22Rv1 (cell line): ENCODE measurements around the gene SLC22A17.
"Not testable (repeated sequence)": the region's sequence is repeated elsewhere in the genome, so short reads cannot be mapped to it uniquely, and the experiment has no call there.

Experiments
- H3K27ac ChIP-seq: fragments of 450-650 bp; 2 replicates; pipeline ENCODE4 v1.5.1; 2017
- ZFX ChIP-seq: fragments of 450-650 bp; IDR thresholded peaks from 2 replicates; pipeline ENCODE4 v1.6.1; 2017; ENCODE audit warnings: antibody characterized with exemption, borderline replicate concordance
- TF ChIP-seq, protein P1 (sequence below): fragments of 450-650 bp; IDR thresholded peaks from 2 replicates; pipeline ENCODE4 v1.5.1; 2017; ENCODE audit warnings: mild to moderate bottlenecking

Gene SLC22A17

DNA sequence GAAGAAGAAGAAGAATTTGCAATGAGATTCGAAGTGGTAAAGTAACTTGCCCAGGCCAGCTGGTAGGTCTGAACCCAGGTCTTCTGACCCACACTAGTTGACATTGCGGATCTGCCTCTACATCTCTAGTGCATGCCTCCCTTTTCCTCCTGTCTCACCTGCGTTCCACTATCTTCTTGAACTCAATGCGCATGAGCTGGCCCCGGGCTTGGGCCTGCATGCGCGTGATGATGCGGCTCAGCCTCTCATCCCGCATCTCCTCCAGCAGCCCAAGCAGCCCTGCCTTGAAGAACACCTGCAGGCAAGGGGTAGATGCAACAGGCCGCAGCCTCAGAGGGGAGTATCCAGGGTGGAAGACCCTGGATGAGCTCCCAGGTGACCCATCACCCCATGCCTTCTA is 43.4 kb upstream of the SLC22A17 start:
- H3K27ac ChIP-seq = no peak overlapping the region
- TF ChIP-seq ZFX = no peak
- TF ChIP-seq, protein P1, sequence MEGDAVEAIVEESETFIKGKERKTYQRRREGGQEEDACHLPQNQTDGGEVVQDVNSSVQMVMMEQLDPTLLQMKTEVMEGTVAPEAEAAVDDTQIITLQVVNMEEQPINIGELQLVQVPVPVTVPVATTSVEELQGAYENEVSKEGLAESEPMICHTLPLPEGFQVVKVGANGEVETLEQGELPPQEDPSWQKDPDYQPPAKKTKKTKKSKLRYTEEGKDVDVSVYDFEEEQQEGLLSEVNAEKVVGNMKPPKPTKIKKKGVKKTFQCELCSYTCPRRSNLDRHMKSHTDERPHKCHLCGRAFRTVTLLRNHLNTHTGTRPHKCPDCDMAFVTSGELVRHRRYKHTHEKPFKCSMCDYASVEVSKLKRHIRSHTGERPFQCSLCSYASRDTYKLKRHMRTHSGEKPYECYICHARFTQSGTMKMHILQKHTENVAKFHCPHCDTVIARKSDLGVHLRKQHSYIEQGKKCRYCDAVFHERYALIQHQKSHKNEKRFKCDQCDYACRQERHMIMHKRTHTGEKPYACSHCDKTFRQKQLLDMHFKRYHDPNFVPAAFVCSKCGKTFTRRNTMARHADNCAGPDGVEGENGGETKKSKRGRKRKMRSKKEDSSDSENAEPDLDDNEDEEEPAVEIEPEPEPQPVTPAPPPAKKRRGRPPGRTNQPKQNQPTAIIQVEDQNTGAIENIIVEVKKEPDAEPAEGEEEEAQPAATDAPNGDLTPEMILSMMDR = no peak

DNA sequence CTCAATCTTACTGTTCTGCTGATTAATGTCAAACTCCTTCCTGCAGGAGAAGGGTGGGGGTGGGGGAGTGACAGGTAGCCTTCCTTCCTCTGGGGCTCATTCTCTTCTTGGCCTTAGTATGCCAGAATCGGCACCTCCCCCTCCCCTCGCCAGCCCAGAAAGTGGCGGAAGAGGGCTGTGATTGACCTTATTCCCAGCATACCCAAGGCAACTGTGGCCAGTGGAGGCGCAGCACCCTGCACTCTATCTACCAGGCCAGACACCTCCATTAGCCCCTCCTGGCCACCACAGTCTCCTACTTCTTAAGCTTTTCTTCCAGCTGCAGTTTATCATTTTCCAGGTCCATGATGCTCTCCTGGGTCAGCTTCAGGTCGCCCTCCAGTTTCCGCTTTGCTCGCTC is 39.9 kb upstream of the SLC22A17 start:
- TF ChIP-seq, protein P1 = no peak
- no peak for TF ChIP-seq ZFX

DNA sequence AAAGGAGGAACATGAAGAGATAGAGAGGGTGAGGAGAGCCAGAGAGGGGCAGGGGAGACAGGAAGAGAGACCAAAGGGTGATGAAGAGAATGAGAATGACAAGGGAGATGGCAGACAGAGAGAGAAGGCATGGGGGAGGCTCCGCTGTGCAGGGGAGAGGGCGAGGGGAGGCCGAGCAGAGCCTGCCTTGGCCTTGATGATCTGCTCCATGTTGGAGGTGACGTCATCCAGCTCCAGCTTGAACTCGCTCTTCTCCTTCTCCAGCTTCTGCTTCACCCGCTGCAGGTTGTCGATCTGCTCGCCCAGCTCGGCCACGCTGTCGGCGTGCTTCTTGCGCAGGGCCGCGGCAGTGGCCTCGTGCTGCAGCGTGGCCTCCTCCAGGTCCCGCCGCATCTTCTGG is 37.2 kb upstream of the SLC22A17 start:
- H3K27ac ChIP-seq = not testable (repeated sequence)

More for the DNA sequence above, 39.9 kb upstream of the SLC22A17 start:
- H3K27ac ChIP-seq = no peak overlapping the region

DNA sequence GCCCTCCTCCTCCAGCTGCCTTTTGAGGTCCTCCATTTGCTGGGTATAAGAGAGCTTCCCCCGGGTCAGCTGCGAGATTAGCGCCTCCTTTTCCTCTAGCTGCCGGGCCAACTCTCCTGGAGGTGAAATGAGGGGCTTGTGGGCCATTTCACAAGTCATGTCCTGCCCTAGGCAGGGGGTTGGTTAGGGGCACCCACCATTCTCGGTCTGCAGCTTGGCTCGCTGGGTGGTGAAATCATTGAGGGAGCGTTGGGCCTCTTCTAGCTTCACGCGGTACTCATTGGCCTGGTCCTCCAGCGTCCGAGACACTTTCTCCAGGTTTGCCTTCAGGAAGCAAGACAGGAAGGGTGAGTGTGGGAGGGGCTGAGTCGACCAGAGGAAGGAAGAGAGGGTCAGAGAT is 36.7 kb upstream of the SLC22A17 start:
- no peak overlapping the region for H3K27ac ChIP-seq
- TF ChIP-seq, protein P1 = no peak

DNA sequence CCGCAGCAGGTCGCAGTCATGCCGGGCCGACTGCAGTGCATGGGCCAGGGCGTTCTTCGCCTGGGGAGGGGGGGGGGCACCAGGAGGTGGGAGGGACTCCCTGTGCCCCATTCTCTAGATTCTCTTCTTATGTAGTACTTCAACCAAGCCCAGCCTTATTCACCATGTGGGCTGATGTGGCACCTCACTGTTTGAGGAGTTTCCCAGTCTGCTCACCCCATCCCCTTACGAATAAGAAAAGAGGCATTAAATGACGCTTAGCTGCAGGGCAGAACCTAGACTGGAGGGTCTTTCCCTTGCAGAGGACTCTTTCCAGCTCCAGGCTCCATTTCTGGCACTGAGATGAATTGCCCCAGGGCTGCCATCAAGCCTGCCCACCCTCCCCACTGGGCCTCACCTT is 36.3 kb upstream of the SLC22A17 start:
- TF ChIP-seq ZFX = no peak
- TF ChIP-seq, protein P1 = no peak
- H3K27ac ChIP-seq = no peak overlapping the region

DNA sequence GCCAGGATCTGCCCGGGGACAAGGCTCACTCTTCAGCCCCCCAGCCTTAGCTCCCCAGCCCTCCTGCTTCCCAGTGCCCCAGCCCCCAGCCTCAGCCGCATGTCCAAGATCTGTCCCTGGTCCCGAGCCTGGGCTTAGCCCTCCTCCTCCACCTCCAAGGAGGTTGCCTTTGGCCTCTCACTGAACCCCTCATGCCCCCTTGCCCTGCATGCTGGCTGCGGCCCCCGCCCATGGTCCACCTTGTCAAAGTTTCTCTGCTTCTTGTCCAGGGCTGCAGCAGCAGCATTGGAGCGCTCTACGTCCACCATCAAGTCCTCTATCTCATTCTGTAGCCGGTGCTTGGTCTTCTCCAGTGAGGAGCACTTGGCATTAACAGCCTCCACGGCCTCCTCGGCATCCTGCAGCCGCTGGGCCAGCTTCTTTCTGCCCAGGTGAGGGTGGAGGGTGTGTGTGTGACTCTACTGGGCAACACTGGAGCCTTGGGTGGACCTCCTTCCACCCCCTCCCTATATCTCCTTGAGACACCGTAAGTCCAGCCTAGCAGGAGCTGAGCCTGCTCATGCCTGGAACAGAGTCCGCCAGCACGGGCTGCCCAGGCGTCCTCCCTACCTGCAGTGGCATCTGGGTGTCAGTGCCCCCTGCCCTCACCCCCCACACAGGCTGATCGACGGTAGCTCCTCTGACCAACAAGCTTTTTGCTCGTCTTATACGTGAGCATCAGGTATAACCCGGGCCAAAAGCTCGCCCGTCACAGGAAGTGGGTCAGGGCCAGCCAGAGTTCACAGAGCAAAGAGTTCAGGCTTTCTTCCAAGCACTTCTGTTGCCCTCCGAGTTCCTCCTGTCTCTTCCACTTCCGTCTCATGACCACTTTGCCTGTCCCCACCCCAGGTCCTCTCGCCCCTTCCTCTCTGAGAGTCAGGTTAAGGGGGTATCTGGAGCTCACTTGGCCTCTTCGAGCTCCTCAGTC is 35.5 kb upstream of the SLC22A17 start:
- no peak for TF ChIP-seq ZFX
- TF ChIP-seq, protein P1 = no peak
- H3K27ac ChIP-seq = no peak overlapping the region

DNA sequence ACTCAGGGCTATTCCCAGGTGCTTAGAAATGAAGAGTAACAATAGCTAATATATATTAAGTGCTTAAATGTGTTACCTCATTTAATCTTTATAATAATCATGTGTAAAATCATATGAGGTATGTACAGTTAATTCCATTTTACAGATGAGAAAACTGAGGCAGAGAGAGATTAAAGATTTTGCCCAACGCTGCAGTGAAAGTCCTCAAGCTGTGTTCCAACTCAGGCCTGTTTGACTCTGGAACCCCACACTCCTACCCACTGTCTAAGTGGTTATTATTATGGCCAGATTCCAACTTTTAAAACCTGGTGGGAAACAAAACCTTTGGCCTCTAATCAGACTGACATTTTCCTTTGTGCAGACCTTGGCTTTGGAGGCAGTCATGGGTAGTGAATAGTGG is 34.3 kb upstream of the SLC22A17 start:
- TF ChIP-seq ZFX = no peak
- TF ChIP-seq, protein P1 = no peak
- no peak overlapping the region for H3K27ac ChIP-seq

DNA sequence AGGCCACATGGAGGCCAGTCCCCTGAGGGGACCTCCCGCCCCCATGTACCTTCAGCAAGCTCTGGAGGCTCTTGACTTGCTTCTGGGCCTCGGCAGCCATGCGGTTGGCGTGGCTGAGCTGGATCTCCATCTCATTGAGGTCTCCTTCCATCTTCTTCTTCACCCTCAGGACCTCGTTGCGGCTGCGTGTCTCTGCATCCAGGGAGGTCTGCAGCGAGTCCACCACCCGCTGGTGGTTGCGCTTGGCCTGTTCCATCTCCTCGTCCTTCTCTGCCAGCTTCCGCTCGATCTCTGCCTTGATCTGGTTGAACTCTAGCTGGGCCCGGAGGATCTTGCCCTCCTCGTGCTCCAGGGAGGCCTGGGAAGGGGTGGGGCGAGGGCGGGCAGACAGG is 33.6 kb upstream of the SLC22A17 start:
- H3K27ac ChIP-seq = not testable (repeated sequence)
